Measurements from ENCODE around the gene ADAMTSL3. TPM values are rescaled to one million over a fixed set of nuclear protein-coding genes. Genes with fewer than 3 reads are reported as not detected.

ADAMTSL3 gene
- polyA plus RNA-seq, 1 of the 3 experiments (the other 2 are of a cell fraction): 0.02 TPM

- TF ChIP-seq EP300 (IDR thresholded peaks at IDR 0.05; ENCODE audit: borderline replicate concordance in 1 of 2, low read depth in 1 of 2, low read length in 1 of 2) (no peak), EZH2phosphoT487 (IDR thresholded peaks at IDR 0.05; ENCODE audit: borderline replicate concordance, low read depth) (no peak), RXRA (IDR thresholded peaks at IDR 0.05; ENCODE audit: borderline replicate concordance, low read depth) (no peak), SIN3A (IDR thresholded peaks at IDR 0.05; ENCODE audit: borderline replicate concordance, low read depth, low read length) (no peak), RFX5 (IDR thresholded peaks at IDR 0.05; ENCODE audit: low read length) (no peak), FOXM1 (IDR thresholded peaks at IDR 0.05; ENCODE audit: low read depth) (no peak), IRF3 (IDR thresholded peaks at IDR 0.05; ENCODE audit: low read depth, low read length) (no peak), JUND (IDR thresholded peaks at IDR 0.05) (no peak), MEF2A (IDR thresholded peaks at IDR 0.05; ENCODE audit: borderline replicate concordance, low read depth) (no peak)
- H3K36me3 ChIP-seq (replicated peaks in 1 of 2; ENCODE audit: control insufficient read depth in 1 of 2, insufficient read depth in 2 of 2, low read length in 1 of 2): no peaks in the 10 kb centered on the region
- H3K9ac ChIP-seq: no peak overlapping the region
- CTCF ChIA-PET: no interaction called here
- no peaks in the 10 kb centered on the region for H3K9me3 ChIP-seq
- H3K4me3 ChIP-seq (ENCODE audit: low read depth in 2 of 2, low read length in 1 of 2): no peak overlapping the region
- 6% methylated on average over 6 of the region's 9 CpGs for WGBS (ENCODE audit: low lambda C conversion rate)
- H2AFZ ChIP-seq (ENCODE audit: low read depth): no peak overlapping the region
- H3K27me3 ChIP-seq (ENCODE audit: insufficient read depth): no peaks in the 10 kb centered on the region; the same call in 1 of the 2 replicates
- no peak for DNase-seq
- H3K79me2 ChIP-seq (ENCODE audit: insufficient read depth): no peaks in the 10 kb centered on the region
- H3K9me2 ChIP-seq: no peaks in the 10 kb centered on the region
- H4K20me1 ChIP-seq (ENCODE audit: insufficient read depth): no peaks in the 10 kb centered on the region
- no peaks in the 10 kb centered on the region for H3K4me1 ChIP-seq (ENCODE audit: control insufficient read depth in 1 of 2, insufficient read depth in 2 of 2, low read depth in 1 of 2, low read length in 1 of 2)
- POLR2A ChIA-PET: no interaction called here
- H3F3A ChIP-seq (replicated peaks; ENCODE audit: insufficient read depth): no peaks in the 10 kb centered on the region
- H3K4me2 ChIP-seq: no peak overlapping the region
- H3K27ac ChIP-seq (ENCODE audit: low read depth in 2 of 2, low read length in 1 of 2): no peak overlapping the region
Measured at GRCh38 chr15:83610901-83611685, 42.8 kb upstream of the ADAMTSL3 start.

- Histone ChIP-seq H3K4me1 (ENCODE audit: control insufficient read depth in 1 of 2, insufficient read depth in 2 of 2, low read depth in 1 of 2, low read length in 1 of 2) (no peaks in the 10 kb centered on the region), H3K9me3 (no peaks in the 10 kb centered on the region), H3F3A (replicated peaks; ENCODE audit: insufficient read depth) (no peaks in the 10 kb centered on the region), H3K79me2 (ENCODE audit: insufficient read depth) (no peaks in the 10 kb centered on the region), H3K36me3 (replicated peaks in 1 of 2; ENCODE audit: control insufficient read depth in 1 of 2, insufficient read depth in 2 of 2, low read length in 1 of 2) (no peaks in the 10 kb centered on the region), H3K27ac (ENCODE audit: low read depth in 2 of 2, low read length in 1 of 2) (no peak overlapping the region), H3K9ac (no peak overlapping the region), H4K20me1 (ENCODE audit: insufficient read depth) (no peaks in the 10 kb centered on the region), H2AFZ (ENCODE audit: low read depth) (no peak overlapping the region), H3K4me2 (no peak overlapping the region), H3K27me3 (ENCODE audit: insufficient read depth) (no peaks in the 10 kb centered on the region; the same call in 1 of the 2 replicates), H3K4me3 (ENCODE audit: low read depth in 2 of 2, low read length in 1 of 2) (no peak overlapping the region), H3K9me2 (no peaks in the 10 kb centered on the region)
- DNase-seq: no peak
- CTCF ChIA-PET: interaction anchor here (1.1 kb wide), 1 partner anchor 52 kb away, joined by 3 read pairs; no protein-coding TSS in a partner anchor
- WGBS (ENCODE audit: low lambda C conversion rate): 24% methylated on average over 5 of the region's 5 CpGs
- POLR2A ChIA-PET: no interaction called here
- TF ChIP-seq GATA2 (CRISPR knock-in tag; IDR thresholded peaks at IDR 0.05) (no peak), TCF12 (IDR thresholded peaks at IDR 0.05) (no peak), SIN3A (IDR thresholded peaks at IDR 0.05; ENCODE audit: borderline replicate concordance, low read depth, low read length) (no peak), EP300 (IDR thresholded peaks at IDR 0.05; ENCODE audit: borderline replicate concordance in 1 of 2, low read depth in 1 of 2, low read length in 1 of 2) (no peak), NFIC (IDR thresholded peaks at IDR 0.05; ENCODE audit: borderline replicate concordance) (no peak), ELF1 (IDR thresholded peaks at IDR 0.05) (no peak), FOSL2 (IDR thresholded peaks at IDR 0.05; ENCODE audit: borderline replicate concordance, low read depth) (no peak), CHD2 (IDR thresholded peaks at IDR 0.05; ENCODE audit: low read length, partially characterized antibody) (no peak), PBX3 (IDR thresholded peaks at IDR 0.05) (no peak), POLR2AphosphoS5 (IDR thresholded peaks at IDR 0.05; ENCODE audit: low read depth, low read length) (no peak), IRF3 (IDR thresholded peaks at IDR 0.05; ENCODE audit: low read depth, low read length) (no peak), SMC3 (IDR thresholded peaks at IDR 0.05; ENCODE audit: low read depth, low read length) (no peak), RCOR1 (IDR thresholded peaks at IDR 0.05; ENCODE audit: low read length) (no peak), GABPA (IDR thresholded peaks at IDR 0.05; ENCODE audit: low read depth) (no peak), TEAD4 (IDR thresholded peaks at IDR 0.05; ENCODE audit: borderline replicate concordance, insufficient read depth) (no peak), RAD21 (IDR thresholded peaks at IDR 0.05; ENCODE audit: low read length) (no peak), USF1 (IDR thresholded peaks at IDR 0.05; ENCODE audit: borderline replicate concordance, low read depth) (no peak), NRF1 (IDR thresholded peaks at IDR 0.05; ENCODE audit: low read depth, low read length) (no peak)
Measured at GRCh38 chr15:83612226-83612625, 41.7 kb upstream of the ADAMTSL3 start.

Data from SK-N-SH (cell line).